Upper lobe of left lung (tissue), 4 donors: Measurements from ENCODE around the gene ATP6AP2.

Source experiments
- CTCF ChIP-seq, 6 experiments: fragments of 450-650 bp in 4 of 6; fragments of 200-600 bp in 2 of 6; sonication (generic) in 2 of 6; IDR thresholded peaks; one replicate each; pipeline ENCODE4 v1.5.1; 2016 to 2019; ENCODE audit warnings: antibody characterized with exemption in 6 of 6
- POLR2A ChIP-seq, 4 donors: fragments of 450-650 bp; IDR thresholded peaks; one replicate each; pipeline ENCODE4 v1.5.1; 2016 to 2017; ENCODE audit warnings: antibody characterized with exemption in 4 of 4, mild to moderate bottlenecking in 2 of 4
- POLR2AphosphoS5 ChIP-seq, 2 donors: sonication (generic); formaldehyde crosslinking; IDR thresholded peaks; one replicate each; pipeline ENCODE4 v1.5.1; 2017; ENCODE audit warnings: antibody characterized with exemption in 2 of 2

GRCh38 chrX:40644821-40645358 lies 64.1 kb downstream of the ATP6AP2 start:
- TF ChIP-seq CTCF (IDR thresholded peaks at IDR 0.05), result no peak
- TF ChIP-seq POLR2AphosphoS5 (IDR thresholded peaks at IDR 0.05), result peak; percentile 63 to 79
- TF ChIP-seq POLR2A (IDR thresholded peaks at IDR 0.05), result peak in 1 of 4 donors; percentile 18
